ENCODE data around the gene L3MBTL4. TPM values are rescaled to one million over a fixed set of nuclear protein-coding genes. Genes with fewer than 3 reads are reported as not detected.

Gene L3MBTL4
- total RNA-seq, 1 experiment from 2014 or later: not detected

- Histone ChIP-seq H3K4me3 (ENCODE audit: low read depth, low read length, poor library complexity, severe bottlenecking) (no peak overlapping the region), H3K27ac (ENCODE audit: low read depth, low read length, poor library complexity, severe bottlenecking) (no peak overlapping the region), H3K4me1 (ENCODE audit: insufficient read depth, low read length, poor library complexity, severe bottlenecking) (no peaks in the 10 kb centered on the region), H3K27me3 (replicated peaks; ENCODE audit: insufficient read depth, low read depth, low read length, poor library complexity) (no peaks in the 10 kb centered on the region), H3K36me3 (ENCODE audit: insufficient read depth, low read length, poor library complexity, severe bottlenecking) (no peaks in the 10 kb centered on the region), H3K9me3 (ENCODE audit: low read depth, low read length, poor library complexity, severe bottlenecking) (peaks cover 17% of the 10 kb centered on the region)
- DNase-seq (ENCODE audit: low spot score): no peak
- TF ChIP-seq CTCF (conservative IDR thresholded peaks at IDR 0.05; ENCODE audit: low read depth, low read length): no peak
- TF ChIP-seq EZH2 (IDR thresholded peaks at IDR 0.05; ENCODE audit: borderline replicate concordance, low read depth, low read length, poor library complexity, severe bottlenecking): no peak
- ChIA-PET POLR2A (ENCODE audit: low non-redundant PET) (no interaction called here), CTCF (no interaction called here)
- intact Hi-C loops (cut with micrococcal nuclease; ENCODE audit: unreplicated experiment): no loop called here
- BruUV-seq (replicated peaks): no TSS peak
These were observed 143.9 kb downstream of the L3MBTL4 start for GRCh38 chr18:6270771-6271216.

GRCh38 chr18:6269660-6270332, 144.9 kb downstream of the L3MBTL4 start:
- POLR2A ChIA-PET (ENCODE audit: low non-redundant PET): no interaction called here
- intact Hi-C loops (cut with micrococcal nuclease; ENCODE audit: unreplicated experiment): no loop called here
- no peak for DNase-seq (ENCODE audit: low spot score)
- Histone ChIP-seq H3K4me1 (ENCODE audit: insufficient read depth, low read length, poor library complexity, severe bottlenecking) (no peaks in the 10 kb centered on the region), H3K27ac (ENCODE audit: low read depth, low read length, poor library complexity, severe bottlenecking) (no peak overlapping the region), H3K4me3 (ENCODE audit: low read depth, low read length, poor library complexity, severe bottlenecking) (no peak overlapping the region), H3K27me3 (replicated peaks; ENCODE audit: insufficient read depth, low read depth, low read length, poor library complexity) (no peaks in the 10 kb centered on the region), H3K9me3 (ENCODE audit: low read depth, low read length, poor library complexity, severe bottlenecking) (peaks cover 17% of the 10 kb centered on the region), H3K36me3 (ENCODE audit: insufficient read depth, low read length, poor library complexity, severe bottlenecking) (no peaks in the 10 kb centered on the region)
- no TSS peak for BruUV-seq (replicated peaks)
- CTCF ChIA-PET: no interaction called here
- TF ChIP-seq CTCF (conservative IDR thresholded peaks at IDR 0.05; ENCODE audit: low read depth, low read length) (no peak), EZH2 (IDR thresholded peaks at IDR 0.05; ENCODE audit: borderline replicate concordance, low read depth, low read length, poor library complexity, severe bottlenecking) (no peak)

- TF ChIP-seq EZH2 (IDR thresholded peaks at IDR 0.05; ENCODE audit: borderline replicate concordance, low read depth, low read length, poor library complexity, severe bottlenecking): no peak
- no peak for TF ChIP-seq CTCF (conservative IDR thresholded peaks at IDR 0.05; ENCODE audit: low read depth, low read length)
- no TSS peak for BruUV-seq (replicated peaks)
- H3K36me3 ChIP-seq (ENCODE audit: insufficient read depth, low read length, poor library complexity, severe bottlenecking): no peaks in the 10 kb centered on the region
- intact Hi-C loops (cut with micrococcal nuclease; ENCODE audit: unreplicated experiment): no loop called here
- H3K9me3 ChIP-seq (ENCODE audit: low read depth, low read length, poor library complexity, severe bottlenecking): peaks cover 29% of the 10 kb centered on the region
- no peak overlapping the region for H3K4me3 ChIP-seq (ENCODE audit: low read depth, low read length, poor library complexity, severe bottlenecking)
- DNase-seq (ENCODE audit: low spot score): no peak
- H3K27ac ChIP-seq (ENCODE audit: low read depth, low read length, poor library complexity, severe bottlenecking): no peak overlapping the region
- no peaks in the 10 kb centered on the region for H3K4me1 ChIP-seq (ENCODE audit: insufficient read depth, low read length, poor library complexity, severe bottlenecking)
- CTCF ChIA-PET: no interaction called here
- POLR2A ChIA-PET (ENCODE audit: low non-redundant PET): no interaction called here
- H3K27me3 ChIP-seq (replicated peaks; ENCODE audit: insufficient read depth, low read depth, low read length, poor library complexity): no peaks in the 10 kb centered on the region
These were observed 148.5 kb downstream of the L3MBTL4 start for GRCh38 chr18:6266212-6266611.
